ENCODE data around the gene GPR143. TPM values are rescaled to one million over a fixed set of nuclear protein-coding genes. Genes with fewer than 3 reads are reported as not detected.

Gene GPR143
- total RNA-seq, 2 experiments from 2014 or later = not detected

DNA sequence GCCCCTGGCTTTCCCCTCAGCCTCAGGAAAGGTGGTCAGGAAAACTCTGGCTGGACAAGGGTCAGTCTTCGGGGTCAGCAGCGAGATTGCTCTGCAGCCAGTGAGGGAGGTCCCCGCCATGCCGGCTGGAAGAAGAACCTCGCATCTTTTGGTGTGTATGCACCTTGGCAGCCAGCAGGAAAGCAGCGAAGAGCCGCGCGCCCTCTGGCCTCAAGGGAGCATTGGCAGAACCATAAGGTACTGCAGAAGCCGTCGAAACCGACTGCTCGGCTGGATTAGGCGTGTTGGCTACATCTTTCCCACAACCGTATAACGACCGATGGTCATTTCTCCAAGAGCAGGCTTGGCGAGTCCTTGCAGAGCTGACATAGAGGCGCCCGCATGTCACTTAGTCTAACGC, 48.3 kb downstream of the GPR143 start:
- CTCF ChIA-PET = no interaction called here
- H3K27me3 Mint-ChIP-seq = no peaks in the 10 kb centered on the region
- H3K36me3 Mint-ChIP-seq (ENCODE audit: low read depth) = peaks cover 49% of the 10 kb centered on the region

GRCh38 chrX:9710332-9710731, 55.3 kb downstream of the GPR143 start:
- Mint-ChIP-seq H3K27me3 (no peaks in the 10 kb centered on the region), H3K4me1 (peaks cover 8% of the 10 kb centered on the region), H3K4me3 (no peak overlapping the region), H3K36me3 (ENCODE audit: low read depth) (peaks cover 12% of the 10 kb centered on the region), H3K27ac (no peak overlapping the region), H3K9me3 (no peaks in the 10 kb centered on the region)
- DNase-seq = no peak
- CTCF ChIA-PET = no interaction called here
- POLR2A ChIA-PET = no interaction called here

More for the DNA sequence above, 48.3 kb downstream of the GPR143 start:
- H3K4me3 Mint-ChIP-seq = no peak overlapping the region
- no peaks in the 10 kb centered on the region for H3K4me1 Mint-ChIP-seq
- peaks cover 14% of the 10 kb centered on the region for H3K9me3 Mint-ChIP-seq
- POLR2A ChIA-PET = no interaction called here
- H3K27ac Mint-ChIP-seq = no peak overlapping the region
- no peak for DNase-seq

DNA sequence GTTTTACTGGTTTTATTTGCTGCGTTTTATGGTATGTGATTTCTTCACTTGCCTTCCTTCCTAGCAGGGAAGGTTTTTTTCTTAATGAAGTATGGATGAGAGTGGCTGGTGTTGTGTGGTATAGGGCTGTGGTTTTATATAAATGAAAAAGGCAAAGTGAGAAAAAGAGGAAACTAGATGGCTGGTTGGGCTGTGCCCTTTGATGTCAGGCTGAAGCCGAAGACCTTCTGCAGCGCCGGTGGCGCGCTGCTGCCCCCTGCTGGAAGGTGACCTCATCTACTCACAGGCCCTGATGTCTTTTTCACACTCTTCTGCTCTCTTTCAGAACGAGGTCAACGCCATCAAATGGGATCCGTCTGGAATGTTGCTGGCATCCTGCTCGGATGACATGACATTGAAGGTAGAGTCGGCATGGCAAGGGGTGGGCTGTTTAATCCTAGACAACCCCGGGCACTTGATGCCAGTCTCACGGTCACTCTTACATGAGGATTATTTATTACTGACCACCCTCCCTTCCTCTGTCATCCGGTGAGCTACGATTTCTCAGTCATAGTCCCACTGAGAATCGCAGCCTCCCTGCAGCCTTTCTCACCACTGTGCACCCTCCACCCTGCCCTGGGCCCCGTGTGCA, 56.6 kb downstream of the GPR143 start:
- Mint-ChIP-seq H3K4me1 (peaks cover 8% of the 10 kb centered on the region), H3K27me3 (no peaks in the 10 kb centered on the region), H3K36me3 (ENCODE audit: low read depth) (peaks cover 13% of the 10 kb centered on the region), H3K27ac (peak overlapping the region; percentile 74), H3K4me3 (no peak overlapping the region), H3K9me3 (no peaks in the 10 kb centered on the region)
- ChIA-PET POLR2A (no interaction called here), CTCF (no interaction called here)
- DNase-seq = peak; percentile 74

- ChIA-PET CTCF (interaction anchor here (0.6 kb wide), 1 partner anchor 356 kb away, joined by 3 read pairs; no protein-coding TSS in a partner anchor), POLR2A (no interaction called here)
- Mint-ChIP-seq H3K9me3 (no peaks in the 10 kb centered on the region), H3K4me3 (no peak overlapping the region), H3K4me1 (peaks cover 8% of the 10 kb centered on the region), H3K36me3 (ENCODE audit: low read depth) (peaks cover 15% of the 10 kb centered on the region), H3K27me3 (no peaks in the 10 kb centered on the region), H3K27ac (peak overlapping the region; percentile 19)
- DNase-seq = no peak
These were observed 57.6 kb downstream of the GPR143 start for GRCh38 chrX:9708086-9708485.

GRCh38 chrX:9707306-9708033, 58.2 kb downstream of the GPR143 start:
- ChIA-PET POLR2A (no interaction called here), CTCF (interaction anchor here (0.6 to 1.4 kb wide), 2 partner anchors 27 to 386 kb away, joined by 3 read pairs; no protein-coding TSS in a partner anchor)
- no peak for DNase-seq
- Mint-ChIP-seq H3K27me3 (no peaks in the 10 kb centered on the region), H3K36me3 (ENCODE audit: low read depth) (peaks cover 16% of the 10 kb centered on the region), H3K4me1 (peaks cover 8% of the 10 kb centered on the region), H3K9me3 (no peaks in the 10 kb centered on the region), H3K27ac (no peak overlapping the region), H3K4me3 (no peak overlapping the region)

DNA sequence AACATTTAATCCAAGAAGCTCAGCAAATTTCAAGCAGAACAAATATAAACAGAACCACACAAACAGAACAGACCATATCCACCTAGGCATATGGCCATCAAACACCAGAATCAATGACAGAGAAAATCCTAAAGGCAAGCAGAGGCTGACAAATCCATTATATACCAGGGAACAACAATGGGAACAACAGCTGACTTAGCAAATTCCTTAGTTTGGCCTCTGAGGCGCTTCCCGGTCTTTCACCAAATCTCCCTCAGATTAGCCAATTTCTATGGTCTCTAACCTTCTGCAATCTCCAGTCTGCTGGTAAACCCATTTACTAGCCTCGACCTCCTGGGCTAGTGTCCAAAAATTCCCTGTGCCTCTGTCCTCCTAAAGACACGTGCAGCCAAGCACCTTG, 59.2 kb downstream of the GPR143 start:
- H3K4me1 Mint-ChIP-seq = peaks cover 8% of the 10 kb centered on the region
- no peak for DNase-seq
- ChIA-PET POLR2A (no interaction called here), CTCF (interaction anchor here (1.4 kb wide), 1 partner anchor 26 kb away, joined by 3 read pairs; no protein-coding TSS in a partner anchor)
- no peak overlapping the region for H3K27ac Mint-ChIP-seq
- H3K27me3 Mint-ChIP-seq = no peaks in the 10 kb centered on the region
- H3K36me3 Mint-ChIP-seq (ENCODE audit: low read depth) = peaks cover 22% of the 10 kb centered on the region
- H3K9me3 Mint-ChIP-seq = no peaks in the 10 kb centered on the region
- H3K4me3 Mint-ChIP-seq = no peak overlapping the region

- peaks cover 30% of the 10 kb centered on the region for H3K36me3 Mint-ChIP-seq (ENCODE audit: low read depth)
- no peak for DNase-seq
- ChIA-PET POLR2A (no interaction called here), CTCF (interaction anchor here (0.8 to 1.2 kb wide), 2 partner anchors 9 to 26 kb away, joined by 3 read pairs; no protein-coding TSS in a partner anchor)
- peaks cover 8% of the 10 kb centered on the region for H3K4me1 Mint-ChIP-seq
- H3K27ac Mint-ChIP-seq = no peak overlapping the region
- H3K27me3 Mint-ChIP-seq = no peaks in the 10 kb centered on the region
- no peak overlapping the region for H3K4me3 Mint-ChIP-seq
- H3K9me3 Mint-ChIP-seq = no peaks in the 10 kb centered on the region
These were observed 60.7 kb downstream of the GPR143 start for GRCh38 chrX:9704876-9705465.

DNA sequence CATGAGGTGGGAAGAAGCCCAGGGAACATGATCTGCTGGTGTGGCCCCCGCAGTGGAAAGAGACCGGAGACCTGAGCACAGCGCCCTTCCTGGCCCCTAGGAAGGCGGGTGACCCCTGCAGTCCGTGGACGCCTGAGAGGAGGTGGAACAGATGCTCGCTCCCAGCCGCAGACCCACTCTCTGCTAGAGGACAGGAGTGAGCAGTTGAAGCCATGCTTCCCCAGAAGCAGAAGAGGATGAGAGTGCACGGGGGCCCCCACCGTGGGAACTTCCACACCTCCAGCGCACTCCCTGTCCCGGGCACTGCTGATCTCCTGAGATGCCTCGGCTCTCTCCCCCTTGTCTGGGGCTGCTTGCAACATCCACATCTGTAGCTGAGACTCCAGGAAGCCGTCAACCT, 62.2 kb downstream of the GPR143 start:
- ChIA-PET CTCF (no interaction called here), POLR2A (no interaction called here)
- no peak for DNase-seq
- peaks cover 2% of the 10 kb centered on the region for H3K4me1 Mint-ChIP-seq
- H3K27me3 Mint-ChIP-seq = no peaks in the 10 kb centered on the region
- no peak overlapping the region for H3K27ac Mint-ChIP-seq
- no peaks in the 10 kb centered on the region for H3K9me3 Mint-ChIP-seq
- peaks cover 27% of the 10 kb centered on the region for H3K36me3 Mint-ChIP-seq (ENCODE audit: low read depth)
- H3K4me3 Mint-ChIP-seq = no peak overlapping the region

- Mint-ChIP-seq H3K27ac (no peak overlapping the region), H3K27me3 (no peaks in the 10 kb centered on the region), H3K4me1 (no peaks in the 10 kb centered on the region), H3K36me3 (ENCODE audit: low read depth) (peaks cover 27% of the 10 kb centered on the region), H3K4me3 (no peak overlapping the region), H3K9me3 (no peaks in the 10 kb centered on the region)
- POLR2A ChIA-PET = no interaction called here
- CTCF ChIA-PET = interaction anchor here (0.6 to 1.6 kb wide), 2 partner anchors 21 to 94 kb away, joined by 3 read pairs; no protein-coding TSS in a partner anchor
- DNase-seq = no peak
These were observed 63.9 kb downstream of the GPR143 start for GRCh38 chrX:9701790-9702189.

- CTCF ChIA-PET = no interaction called here
- Mint-ChIP-seq H3K27ac (no peak overlapping the region), H3K36me3 (ENCODE audit: low read depth) (peaks cover 27% of the 10 kb centered on the region), H3K27me3 (no peaks in the 10 kb centered on the region), H3K4me3 (no peak overlapping the region), H3K9me3 (no peaks in the 10 kb centered on the region), H3K4me1 (no peaks in the 10 kb centered on the region)
- DNase-seq = no peak
- POLR2A ChIA-PET = no interaction called here
These were observed 65.1 kb downstream of the GPR143 start for GRCh38 chrX:9700555-9700954.

GRCh38 chrX:9698576-9698975, 67.1 kb downstream of the GPR143 start:
- no peaks in the 10 kb centered on the region for H3K27me3 Mint-ChIP-seq

GRCh38 chrX:9693307-9694001, 72.2 kb downstream of the GPR143 start:
- no peak overlapping the region for H3K4me3 Mint-ChIP-seq
- no peaks in the 10 kb centered on the region for H3K9me3 Mint-ChIP-seq
- DNase-seq = no peak
- ChIA-PET POLR2A (no interaction called here), CTCF (no interaction called here)
- no peaks in the 10 kb centered on the region for H3K27me3 Mint-ChIP-seq
- H3K4me1 Mint-ChIP-seq = peaks cover 8% of the 10 kb centered on the region
- H3K36me3 Mint-ChIP-seq (ENCODE audit: low read depth) = peaks cover 30% of the 10 kb centered on the region
- peak overlapping the region; percentile 41 for H3K27ac Mint-ChIP-seq

More at GRCh38 chrX:9698576-9698975, 67.1 kb downstream of the GPR143 start:
- H3K27ac Mint-ChIP-seq = no peak overlapping the region
- H3K9me3 Mint-ChIP-seq = no peaks in the 10 kb centered on the region
- no peak overlapping the region for H3K4me3 Mint-ChIP-seq
- DNase-seq = no peak
- peaks cover 26% of the 10 kb centered on the region for H3K36me3 Mint-ChIP-seq (ENCODE audit: low read depth)
- peaks cover 2% of the 10 kb centered on the region for H3K4me1 Mint-ChIP-seq
- CTCF ChIA-PET = no interaction called here
- POLR2A ChIA-PET = no interaction called here

DNA sequence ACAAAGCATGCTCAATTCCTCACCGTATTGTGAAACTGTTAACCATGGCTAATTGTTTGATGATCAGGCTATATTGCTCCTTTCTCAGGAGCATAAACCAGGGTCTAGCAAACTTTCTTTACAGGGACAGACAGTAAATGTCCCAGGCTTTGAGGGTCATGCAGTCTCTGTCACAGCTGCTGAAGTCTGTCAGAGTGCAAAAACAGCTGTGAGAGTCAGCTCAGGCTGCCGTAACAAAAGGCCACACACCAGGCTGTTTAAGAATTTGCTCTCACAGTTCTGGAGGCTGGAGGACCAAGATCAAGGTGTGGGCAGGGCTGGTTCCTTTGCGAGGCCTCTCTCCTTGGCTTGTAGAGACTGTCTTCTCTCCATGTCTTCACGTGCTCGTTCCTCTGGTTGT, 75.6 kb downstream of the GPR143 start:
- CTCF ChIA-PET = no interaction called here
- H3K27me3 Mint-ChIP-seq = no peaks in the 10 kb centered on the region

More for the DNA sequence above, 75.6 kb downstream of the GPR143 start:
- H3K36me3 Mint-ChIP-seq (ENCODE audit: low read depth) = peaks cover 31% of the 10 kb centered on the region
- H3K4me1 Mint-ChIP-seq = peaks cover 8% of the 10 kb centered on the region
- no peak for DNase-seq
- H3K4me3 Mint-ChIP-seq = no peak overlapping the region
- H3K9me3 Mint-ChIP-seq = no peaks in the 10 kb centered on the region
- no peak overlapping the region for H3K27ac Mint-ChIP-seq
- POLR2A ChIA-PET = no interaction called here

Data from activated CD4-positive, alpha-beta T cell treated with anti-CD3 and anti-CD28 coated beads, Interleukin-2, amount 10 ng/mL, durations not matched to agents 7 days and 5 days (primary cell).